Left ventricle myocardium inferior (tissue), 1 donor: ENCODE data around the gene CDC14B. TPM values are rescaled to one million over a fixed set of nuclear protein-coding genes. Genes with fewer than 3 reads are reported as not detected.

Experiments
- DNase-seq: peaks from one replicate; pipeline ENCODE4 v3.0.0-alpha.2; 2020
- H3K27ac ChIP-seq: fragments of 200-600 bp; replicated peaks from 2 replicates; pipeline ENCODE4 v1.8.0; 2021
- H3K27me3 ChIP-seq: fragments of 200-600 bp; 2 replicates; pipeline ENCODE4 v1.8.0; 2021; ENCODE audit warnings: low read depth
- H3K36me3 ChIP-seq: fragments of 200-600 bp; 2 replicates; pipeline ENCODE4 v1.8.0; 2021
- H3K4me1 ChIP-seq: fragments of 200-600 bp; 2 replicates; pipeline ENCODE4 v1.8.0; 2021
- H3K4me3 ChIP-seq: fragments of 200-600 bp; 2 replicates; pipeline ENCODE4 v1.8.0; 2021; ENCODE audit warnings: mild to moderate bottlenecking, moderate library complexity
- H3K9me3 ChIP-seq: fragments of 200-600 bp; replicated peaks from 2 replicates; pipeline ENCODE4 v1.8.0; 2021
- CTCF ChIP-seq: fragments of 200-600 bp; IDR thresholded peaks from 2 replicates; pipeline ENCODE4 v1.8.0; 2021; ENCODE audit warnings: antibody characterized with exemption, mild to moderate bottlenecking, borderline replicate concordance
- intact Hi-C: fragments of 100-400 bp; cut with micrococcal nuclease; formaldehyde crosslinking; loops from one replicate; pipeline ENCODE4 v1.11.0; 2022
- total RNA-seq: library from RNA; stranded (reverse); fragmentation: NEBNext Ultra II Directional; extraction: Animal tissue kit (Norgen Biotek cat#: 25700); gene quantifications from one replicate; pipeline ENCODE4 v1.2.1, GENCODE V29; 2021
- donor health status: DM: no; HTN: yes; CAD: no; lungs with severe emphysema.

The CDC14B gene
- total RNA-seq, 1 donor from 2014 or later = 26.4 TPM

DNA sequence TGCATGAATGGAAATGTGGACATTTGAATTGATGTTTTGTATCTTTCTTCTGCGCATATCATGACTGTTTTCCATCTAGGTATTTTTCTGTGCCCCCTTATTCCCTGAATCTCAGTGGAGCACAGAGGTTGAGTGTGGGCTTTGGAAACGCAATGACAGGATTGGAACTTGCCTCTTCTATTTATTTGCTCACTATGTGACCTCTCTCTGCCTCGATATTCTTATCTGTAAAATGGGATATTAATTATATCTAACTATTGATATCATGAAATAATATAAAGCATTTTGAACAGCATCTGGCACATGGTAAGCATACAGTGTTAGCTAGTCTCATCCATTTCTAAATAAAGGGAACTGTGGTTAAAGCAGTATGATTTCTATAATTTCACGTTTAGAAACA lies 143.6 kb downstream of the CDC14B start:
- peaks cover 7% of the 10 kb centered on the region for H3K4me1 ChIP-seq
- H3K27me3 ChIP-seq = no peaks in the 10 kb centered on the region
- TF ChIP-seq CTCF = no peak
- H3K9me3 ChIP-seq = no peaks in the 10 kb centered on the region
- H3K27ac ChIP-seq = peak overlapping the region; percentile 67
- H3K36me3 ChIP-seq = peaks cover 52% of the 10 kb centered on the region
- H3K4me3 ChIP-seq = peak overlapping the region; percentile 11
- intact Hi-C loops = no loop called here
- DNase-seq = no peak

GRCh38 chr9:96467784-96468183 lies 151.9 kb downstream of the CDC14B start:
- H3K27ac ChIP-seq = no peak overlapping the region

GRCh38 chr9:96464426-96464825 lies 155.2 kb downstream of the CDC14B start:
- Histone ChIP-seq H3K36me3 (peaks cover 49% of the 10 kb centered on the region), H3K27me3 (no peaks in the 10 kb centered on the region), H3K27ac (no peak overlapping the region), H3K4me1 (peaks cover 8% of the 10 kb centered on the region), H3K4me3 (no peak overlapping the region), H3K9me3 (no peaks in the 10 kb centered on the region)
- intact Hi-C loops = no loop called here
- no peak for DNase-seq
- no peak for TF ChIP-seq CTCF

More at GRCh38 chr9:96467784-96468183, 151.9 kb downstream of the CDC14B start:
- no peaks in the 10 kb centered on the region for H3K27me3 ChIP-seq
- no peak overlapping the region for H3K4me3 ChIP-seq
- H3K4me1 ChIP-seq = peaks cover 8% of the 10 kb centered on the region
- no peak for DNase-seq
- peaks cover 75% of the 10 kb centered on the region for H3K36me3 ChIP-seq
- no peaks in the 10 kb centered on the region for H3K9me3 ChIP-seq
- no peak for TF ChIP-seq CTCF
- intact Hi-C loops = no loop called here

DNA sequence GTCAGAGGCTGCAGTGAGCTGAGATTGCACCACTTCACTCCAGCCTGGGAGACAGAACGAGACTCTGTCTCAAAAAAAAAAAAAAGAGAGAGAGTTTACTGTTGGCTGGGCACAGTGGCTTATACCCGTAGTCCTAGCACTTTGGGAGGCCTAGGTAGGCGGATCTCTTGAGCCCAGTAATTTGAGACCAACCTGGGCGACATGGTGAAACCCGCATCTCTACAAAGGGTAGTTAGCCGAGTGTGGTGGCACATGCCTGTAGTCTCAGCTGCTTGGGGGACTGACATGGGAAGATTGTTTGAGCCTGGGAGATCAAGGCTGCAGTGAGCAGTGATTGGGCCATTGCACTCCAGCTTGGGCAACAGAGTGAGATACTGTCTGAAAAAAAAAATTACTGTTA lies 157.1 kb downstream of the CDC14B start:
- DNase-seq = no peak
- H3K36me3 ChIP-seq = peaks cover 43% of the 10 kb centered on the region
- H3K4me3 ChIP-seq = no peak overlapping the region
- H3K27ac ChIP-seq = no peak overlapping the region
- no peaks in the 10 kb centered on the region for H3K9me3 ChIP-seq
- TF ChIP-seq CTCF = no peak
- H3K4me1 ChIP-seq = peaks cover 8% of the 10 kb centered on the region
- intact Hi-C loops = no loop called here
- H3K27me3 ChIP-seq = no peaks in the 10 kb centered on the region

GRCh38 chr9:96461336-96461735 lies 158.3 kb downstream of the CDC14B start:
- no peak overlapping the region for H3K27ac ChIP-seq
- H3K9me3 ChIP-seq = no peaks in the 10 kb centered on the region
- no peak for TF ChIP-seq CTCF
- no peaks in the 10 kb centered on the region for H3K27me3 ChIP-seq
- H3K36me3 ChIP-seq = peaks cover 31% of the 10 kb centered on the region
- H3K4me3 ChIP-seq = no peak overlapping the region
- DNase-seq = no peak
- intact Hi-C loops = no loop called here
- peaks cover 8% of the 10 kb centered on the region for H3K4me1 ChIP-seq

- H3K27ac ChIP-seq = no peak overlapping the region
- no peaks in the 10 kb centered on the region for H3K9me3 ChIP-seq
- H3K36me3 ChIP-seq = peaks cover 26% of the 10 kb centered on the region
- no peak overlapping the region for H3K4me3 ChIP-seq
- intact Hi-C loops = no loop called here
- H3K4me1 ChIP-seq = peaks cover 8% of the 10 kb centered on the region
- no peak for DNase-seq
- no peak for TF ChIP-seq CTCF
- no peaks in the 10 kb centered on the region for H3K27me3 ChIP-seq
Observed at GRCh38 chr9:96460882-96461281, 158.8 kb downstream of the CDC14B start.
